ENCODE data around the gene GRIK3.

Gene GRIK3

GRCh38 chr1:37064039-37064438 is 29.7 kb upstream of the GRIK3 start:
- in situ Hi-C loops (cut with MboI; ENCODE audit: low pct_unique_long_range_greater_than_20kb, low sequenced_read_pairs, unreplicated experiment): no loop called here
- no peak for TF ChIP-seq CTCF (IDR thresholded peaks at IDR 0.05; ENCODE audit: extremely low read depth, insufficient read depth, missing control alignments)
- DNase-seq (ENCODE audit: low spot score): no peak

GRCh38 chr1:37059346-37059745 is 25.0 kb upstream of the GRIK3 start:
- no peak for TF ChIP-seq CTCF (IDR thresholded peaks at IDR 0.05; ENCODE audit: extremely low read depth, insufficient read depth, missing control alignments)
- DNase-seq (ENCODE audit: low spot score): no peak
- in situ Hi-C loops (cut with MboI; ENCODE audit: low pct_unique_long_range_greater_than_20kb, low sequenced_read_pairs, unreplicated experiment): no loop called here

- no peak for TF ChIP-seq CTCF (IDR thresholded peaks at IDR 0.05; ENCODE audit: extremely low read depth, insufficient read depth, missing control alignments)
- in situ Hi-C loops (cut with MboI; ENCODE audit: low pct_unique_long_range_greater_than_20kb, low sequenced_read_pairs, unreplicated experiment): no loop called here
- DNase-seq (ENCODE audit: low spot score): no peak
These were observed 24.2 kb upstream of the GRIK3 start for GRCh38 chr1:37058424-37058988.

GRCh38 chr1:37056325-37056724 is 22.0 kb upstream of the GRIK3 start:
- in situ Hi-C loops (cut with MboI; ENCODE audit: low pct_unique_long_range_greater_than_20kb, low sequenced_read_pairs, unreplicated experiment): no loop called here
- TF ChIP-seq CTCF (IDR thresholded peaks at IDR 0.05; ENCODE audit: extremely low read depth, insufficient read depth, missing control alignments): no peak
- DNase-seq (ENCODE audit: low spot score): no peak

GRCh38 chr1:37055631-37056030 is 21.3 kb upstream of the GRIK3 start:
- no peak for DNase-seq (ENCODE audit: low spot score)
- no peak for TF ChIP-seq CTCF (IDR thresholded peaks at IDR 0.05; ENCODE audit: extremely low read depth, insufficient read depth, missing control alignments)
- in situ Hi-C loops (cut with MboI; ENCODE audit: low pct_unique_long_range_greater_than_20kb, low sequenced_read_pairs, unreplicated experiment): no loop called here

GRCh38 chr1:37053173-37053572 is 18.9 kb upstream of the GRIK3 start:
- in situ Hi-C loops (cut with MboI; ENCODE audit: low pct_unique_long_range_greater_than_20kb, low sequenced_read_pairs, unreplicated experiment): no loop called here
- no peak for TF ChIP-seq CTCF (IDR thresholded peaks at IDR 0.05; ENCODE audit: extremely low read depth, insufficient read depth, missing control alignments)

GRCh38 chr1:37052120-37052519 is 17.8 kb upstream of the GRIK3 start:
- no peak for DNase-seq (ENCODE audit: low spot score)
- no peak for TF ChIP-seq CTCF (IDR thresholded peaks at IDR 0.05; ENCODE audit: extremely low read depth, insufficient read depth, missing control alignments)
- in situ Hi-C loops (cut with MboI; ENCODE audit: low pct_unique_long_range_greater_than_20kb, low sequenced_read_pairs, unreplicated experiment): no loop called here

More at GRCh38 chr1:37053173-37053572, 18.9 kb upstream of the GRIK3 start:
- DNase-seq (ENCODE audit: low spot score): no peak
